BE2C (cell line): ENCODE data around the gene TMEM190.
"Not testable (repeated sequence)": the region's sequence is repeated elsewhere in the genome, so short reads cannot be mapped to it uniquely, and the experiment has no call there.

Experiments
- DNase-seq: peaks from one replicate; pipeline ENCODE4 v3.0.0-alpha.2; 2020
- H3K27me3 ChIP-seq: fragments of 250-450 bp; sonication (Bioruptor Pico); 2 replicates; pipeline ENCODE4 v1.5.1; 2020; ENCODE audit warnings: mild to moderate bottlenecking
- H3K36me3 ChIP-seq: fragments of 250-450 bp; sonication (Bioruptor Pico); 2 replicates; pipeline ENCODE4 v1.5.1; 2020; ENCODE audit warnings: mild to moderate bottlenecking
- H3K4me1 ChIP-seq: fragments of 250-450 bp; sonication (Bioruptor Pico); 2 replicates; pipeline ENCODE4 v1.5.1; 2020
- H3K4me3 ChIP-seq: 2 replicates; pipeline ENCODE4 v1.5.1; 2011; ENCODE audit warnings: low read depth, low read length
- H3K9me3 ChIP-seq: fragments of 250-450 bp; sonication (Bioruptor Pico); 2 replicates; pipeline ENCODE4 v1.5.1; 2020
- CTCF ChIP-seq: IDR thresholded peaks from 2 replicates; pipeline ENCODE4 v1.5.1; 2012; ENCODE audit warnings: mild to moderate bottlenecking, low read depth, low read length

Gene TMEM190

DNA sequence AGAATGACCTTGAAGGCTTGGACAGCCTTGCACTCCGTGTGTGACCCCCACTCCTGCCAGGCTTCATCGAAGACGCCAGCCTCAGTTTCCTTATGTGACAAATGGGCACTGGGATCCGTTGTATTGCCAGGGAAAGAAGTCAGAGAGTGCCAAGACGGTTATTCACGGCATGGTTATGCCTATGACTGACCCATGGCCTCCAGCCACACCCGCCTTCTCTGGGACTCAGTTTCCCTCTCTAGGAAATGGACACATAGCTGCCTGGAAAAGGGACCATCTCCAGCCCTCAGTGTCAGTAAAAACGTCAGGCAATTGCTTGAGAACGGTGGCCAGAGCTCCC is 31.9 kb downstream of the TMEM190 start:
- DNase-seq: no peak
- no peaks in the 10 kb centered on the region for H3K9me3 ChIP-seq
- peaks cover 31% of the 10 kb centered on the region for H3K36me3 ChIP-seq
- H3K27me3 ChIP-seq: no peaks in the 10 kb centered on the region
- TF ChIP-seq CTCF: no peak
- peak overlapping the region; percentile 27 for H3K4me3 ChIP-seq
- H3K4me1 ChIP-seq: no peaks in the 10 kb centered on the region; the same call in 1 of the 2 replicates

DNA sequence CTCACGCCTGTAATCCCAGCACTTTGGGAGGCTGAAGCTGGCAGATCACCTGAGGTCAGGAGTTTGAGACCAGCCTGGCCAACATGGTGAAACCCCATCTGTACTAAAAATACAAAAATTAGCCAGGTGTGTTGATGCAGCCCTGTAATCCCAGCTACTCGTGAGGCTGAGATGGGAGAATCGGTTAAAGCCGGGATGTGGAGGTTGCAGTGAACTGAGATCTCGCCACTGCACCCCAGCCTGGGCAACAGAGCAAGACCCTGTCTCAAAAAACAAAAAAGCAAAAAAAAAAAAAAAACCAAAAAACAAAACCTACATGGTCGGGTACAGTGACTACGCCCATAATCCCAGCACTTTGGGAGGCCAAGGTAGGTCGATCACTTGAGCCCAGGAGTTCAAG is 32.6 kb downstream of the TMEM190 start:
- not testable (repeated sequence) for H3K4me3 ChIP-seq, DNase-seq, H3K27me3 ChIP-seq, H3K4me1 ChIP-seq, H3K9me3 ChIP-seq
- H3K36me3 ChIP-seq: peaks cover 24% of the 10 kb centered on the region

DNA sequence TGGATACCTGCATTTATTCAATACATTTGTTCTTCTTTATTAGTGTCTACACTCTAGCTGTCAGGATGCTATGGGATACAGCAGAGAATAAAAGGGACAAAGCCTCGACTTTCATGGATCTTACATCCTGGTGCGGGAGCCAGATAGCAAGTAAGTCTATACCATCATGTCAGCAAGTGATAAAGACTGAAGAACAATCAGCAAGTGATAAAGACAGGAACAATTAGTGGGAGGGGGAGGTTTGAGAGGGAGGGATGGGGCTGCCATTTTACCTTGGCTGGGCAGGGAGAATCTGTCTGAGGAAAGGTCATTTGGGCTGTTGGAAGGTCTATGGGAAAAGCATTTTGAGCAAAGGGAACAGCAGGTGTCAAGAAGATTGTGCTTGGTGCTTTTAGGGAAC is 33.5 kb downstream of the TMEM190 start:
- no peak for TF ChIP-seq CTCF

GRCh38 chr19:55418185-55418584 is 41.6 kb downstream of the TMEM190 start:
- TF ChIP-seq CTCF: peak; percentile 85
- Histone ChIP-seq H3K4me1 (no peaks in the 10 kb centered on the region), H3K4me3 (no peak overlapping the region), H3K36me3 (no peaks in the 10 kb centered on the region), H3K27me3 (no peaks in the 10 kb centered on the region), H3K9me3 (no peaks in the 10 kb centered on the region)
- DNase-seq: peak; percentile 77

More for the DNA sequence above, 33.5 kb downstream of the TMEM190 start:
- Histone ChIP-seq H3K4me1 (no peaks in the 10 kb centered on the region; the same call in 1 of the 2 replicates), H3K27me3 (no peaks in the 10 kb centered on the region), H3K36me3 (peaks cover 15% of the 10 kb centered on the region), H3K4me3 (no peak overlapping the region), H3K9me3 (no peaks in the 10 kb centered on the region)
- DNase-seq: no peak

GRCh38 chr19:55419103-55419502 is 42.5 kb downstream of the TMEM190 start:
- DNase-seq: no peak
- no peaks in the 10 kb centered on the region for H3K36me3 ChIP-seq
- TF ChIP-seq CTCF: no peak
- no peaks in the 10 kb centered on the region for H3K9me3 ChIP-seq
- H3K27me3 ChIP-seq: 0 out of 2 replicates have a peak, but pooled peaks cover 3% of the 10 kb centered on the region
- no peak overlapping the region for H3K4me3 ChIP-seq
- no peaks in the 10 kb centered on the region for H3K4me1 ChIP-seq

DNA sequence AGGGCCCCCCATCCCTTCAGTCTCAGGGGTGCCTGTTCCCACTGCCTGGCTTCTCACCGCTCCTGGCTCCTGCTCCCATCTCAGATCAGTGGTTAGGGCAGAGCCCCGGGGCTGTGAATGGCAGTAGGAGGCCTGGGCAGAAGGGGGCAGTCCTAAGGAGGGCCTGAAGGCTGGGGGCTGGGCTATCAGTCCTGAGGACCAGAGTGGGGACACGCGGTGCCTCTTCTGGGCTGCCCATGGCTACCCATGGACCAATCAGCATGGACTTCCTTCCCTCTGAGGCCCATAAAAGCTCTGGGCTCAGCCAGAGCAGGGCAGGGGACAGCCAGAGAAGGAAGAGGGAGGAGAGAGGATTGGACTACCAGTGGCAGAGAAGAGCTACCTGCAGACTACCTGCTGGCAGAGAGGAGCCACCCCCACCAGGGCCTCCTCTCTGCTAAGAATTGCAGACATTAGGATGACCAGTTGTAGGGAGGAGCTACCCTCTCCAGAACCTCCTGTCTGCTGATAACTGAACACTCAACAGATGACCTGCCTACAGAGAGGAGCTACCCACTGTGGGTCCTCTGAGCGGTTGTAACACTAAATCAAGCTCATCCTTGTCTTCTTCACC is 43.1 kb downstream of the TMEM190 start:
- TF ChIP-seq CTCF: no peak
- DNase-seq: no peak
- Histone ChIP-seq H3K27me3 (0 out of 2 replicates have a peak, but pooled peaks cover 3% of the 10 kb centered on the region), H3K4me3 (no peak overlapping the region), H3K4me1 (no peaks in the 10 kb centered on the region), H3K9me3 (no peaks in the 10 kb centered on the region), H3K36me3 (no peaks in the 10 kb centered on the region)

- not testable (repeated sequence) for H3K36me3 ChIP-seq, H3K9me3 ChIP-seq, H3K27me3 ChIP-seq, DNase-seq, H3K4me1 ChIP-seq, H3K4me3 ChIP-seq
Observed at GRCh38 chr19:55421281-55421680, 44.7 kb downstream of the TMEM190 start.
